CD4-positive, alpha-beta T cell treated with Interleukin-17A for 1 hour (primary cell): Measurements from ENCODE around the gene MBD1.
A peak's percentile ranks its signal among the peaks of the same experiment; 100 is the strongest.
"Not testable (repeated sequence)": the region's sequence is repeated elsewhere in the genome, so short reads cannot be mapped to it uniquely, and the experiment has no call there.

ENCODE experiments used
- DNase-seq: peaks from one replicate; pipeline ENCODE4 v3.0.0-alpha.2; 2020

MBD1 gene

DNA sequence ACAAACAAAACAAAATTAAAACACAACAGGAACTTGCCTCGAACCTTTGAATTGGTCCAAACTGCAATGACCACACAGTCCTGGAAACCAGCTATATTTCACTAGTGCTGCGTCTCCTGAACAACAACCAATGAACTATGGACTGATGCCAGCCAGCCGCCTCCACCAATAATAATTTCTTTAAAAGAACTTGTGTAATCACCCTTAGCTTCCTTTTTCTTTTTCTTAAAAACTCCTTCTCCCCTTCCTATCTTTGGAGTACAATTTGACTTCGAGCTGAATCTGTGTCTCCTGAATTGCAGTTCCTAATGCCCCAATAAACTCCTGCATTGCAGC is 7.8 kb upstream of the MBD1 start:
- DNase-seq: no peak

DNA sequence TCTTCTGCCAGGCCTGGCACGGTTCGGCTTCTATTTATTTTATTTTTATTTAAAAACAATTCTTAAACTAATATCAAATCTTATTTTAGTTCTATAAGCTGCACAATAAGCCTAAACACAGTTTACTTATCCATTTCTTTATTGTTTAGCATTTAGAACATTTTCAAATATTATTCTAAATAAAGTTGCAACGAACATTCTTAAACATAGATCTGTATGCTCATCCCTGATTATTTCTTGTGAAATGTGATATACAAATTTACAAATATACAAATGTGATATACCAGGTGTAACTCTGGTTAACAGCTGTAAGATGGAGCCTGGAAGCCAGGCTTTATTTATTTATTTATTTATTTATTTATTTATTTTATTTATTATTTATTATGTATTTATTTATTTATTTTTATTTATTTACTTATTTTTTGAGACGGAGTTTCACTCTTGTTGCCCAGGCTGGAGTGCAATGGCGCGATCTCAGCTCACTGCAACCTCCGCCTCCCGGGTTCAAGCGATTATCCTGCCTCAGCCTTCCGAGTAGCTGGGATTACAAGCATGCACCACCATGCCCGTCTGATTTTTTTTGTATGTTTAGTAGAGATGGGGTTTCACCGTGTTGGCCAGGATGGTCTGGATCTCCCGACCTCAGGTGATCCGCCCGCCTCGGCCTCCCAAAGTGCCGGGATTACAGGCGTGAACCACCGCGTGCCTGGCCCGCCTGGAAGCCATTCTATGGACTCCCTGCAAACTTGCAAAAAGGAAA is 7.2 kb upstream of the MBD1 start:
- not testable (repeated sequence) for DNase-seq

DNA sequence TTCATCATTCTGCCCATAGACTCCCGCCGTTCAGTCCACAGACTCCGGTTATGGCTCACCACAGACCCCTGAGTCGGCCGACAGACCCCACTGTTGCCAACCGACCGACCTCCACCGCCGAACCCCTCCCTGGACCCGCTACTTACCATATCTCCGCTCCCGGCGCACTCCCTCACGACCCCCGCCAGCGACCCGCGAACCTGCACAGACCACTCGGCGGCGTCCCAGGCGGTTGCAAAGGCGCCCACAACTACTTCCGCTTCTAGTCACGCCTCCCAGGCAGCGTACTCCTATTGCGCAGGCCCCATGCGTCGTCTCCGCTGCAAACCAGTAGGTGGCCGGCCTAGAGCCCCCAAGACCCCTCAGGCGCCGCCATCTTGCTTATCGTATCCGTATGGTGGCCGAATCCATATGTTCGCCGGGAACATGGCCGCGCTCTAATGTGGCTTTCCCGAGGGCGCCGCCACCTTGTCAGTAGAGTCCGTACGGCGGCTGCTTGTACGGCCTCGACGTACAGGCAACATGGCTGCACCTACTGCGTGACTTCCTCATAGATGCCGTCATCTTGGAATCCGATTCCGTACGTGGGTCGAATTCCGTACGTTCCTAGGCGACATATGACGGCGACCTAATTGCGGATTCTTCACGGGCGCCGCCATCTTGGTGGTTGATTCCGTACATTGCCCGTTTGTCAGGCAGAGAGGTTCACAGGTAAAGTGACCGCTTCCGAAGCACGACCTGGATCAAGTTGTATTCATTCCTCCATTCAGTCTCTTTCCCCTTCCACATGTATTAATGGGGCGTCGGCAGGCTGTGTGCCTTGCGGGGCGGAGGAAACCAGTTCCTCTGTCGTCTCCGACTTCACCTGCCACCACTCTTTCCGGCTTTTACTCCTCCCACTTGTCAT is 6.4 kb upstream of the MBD1 start, which contains the start of gene CXXC1:
Gene CXXC1 (minus strand): TSS at position 252 of the 907 bp plus-strand sequence. CDS start 103 bp downstream, at position 149.
- peak; percentile 99 for DNase-seq

DNA sequence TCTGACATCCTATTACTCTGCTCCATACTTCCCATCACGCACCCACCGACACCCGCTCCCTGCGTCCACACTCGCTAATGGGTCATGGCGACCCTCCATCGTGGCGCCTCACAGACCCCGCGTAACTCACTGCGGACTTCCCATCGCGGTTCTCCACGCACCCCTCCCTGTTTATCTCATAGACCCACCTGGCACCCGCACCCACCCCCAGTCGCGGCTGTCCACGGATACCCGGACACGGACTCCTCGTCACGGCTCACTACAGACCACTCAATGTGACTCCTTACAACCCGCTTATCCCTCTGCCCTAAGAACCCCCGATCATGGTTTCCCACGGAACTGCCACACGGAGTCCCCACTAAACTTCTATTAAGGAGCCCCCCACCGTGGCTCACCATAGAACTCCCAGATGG is 5.7 kb upstream of the MBD1 start:
- DNase-seq: no peak

DNA sequence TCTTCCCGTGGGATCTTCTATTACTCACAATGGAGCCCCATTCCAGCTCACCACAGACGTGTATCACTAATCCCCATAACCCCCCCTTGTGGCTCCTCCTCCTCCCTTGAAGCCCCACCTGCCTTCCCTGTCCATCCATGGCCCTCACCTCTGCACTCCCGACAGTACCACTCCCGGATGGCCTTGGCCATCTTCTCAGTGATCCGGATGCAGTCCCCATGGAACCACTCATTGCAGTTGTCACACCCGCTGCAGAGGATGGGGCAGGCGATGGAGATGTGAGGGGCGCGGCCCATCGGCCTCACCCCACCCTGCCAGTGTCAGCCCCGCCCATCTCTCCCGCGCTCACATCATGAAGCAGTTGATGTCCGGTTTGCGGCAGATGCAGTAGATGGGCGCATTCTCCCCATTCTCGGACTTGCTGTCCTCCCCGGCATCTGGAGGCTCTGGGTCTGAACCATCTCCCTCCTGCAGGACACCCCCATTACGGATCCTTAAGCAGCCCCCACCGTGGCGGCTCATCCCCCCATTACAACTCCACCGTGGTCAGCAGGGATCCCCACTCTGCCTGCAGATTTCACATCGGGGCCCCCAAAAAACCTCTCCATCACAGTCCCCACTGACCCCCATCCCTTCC is 5.2 kb upstream of the MBD1 start:
- DNase-seq: peak; percentile 29

DNA sequence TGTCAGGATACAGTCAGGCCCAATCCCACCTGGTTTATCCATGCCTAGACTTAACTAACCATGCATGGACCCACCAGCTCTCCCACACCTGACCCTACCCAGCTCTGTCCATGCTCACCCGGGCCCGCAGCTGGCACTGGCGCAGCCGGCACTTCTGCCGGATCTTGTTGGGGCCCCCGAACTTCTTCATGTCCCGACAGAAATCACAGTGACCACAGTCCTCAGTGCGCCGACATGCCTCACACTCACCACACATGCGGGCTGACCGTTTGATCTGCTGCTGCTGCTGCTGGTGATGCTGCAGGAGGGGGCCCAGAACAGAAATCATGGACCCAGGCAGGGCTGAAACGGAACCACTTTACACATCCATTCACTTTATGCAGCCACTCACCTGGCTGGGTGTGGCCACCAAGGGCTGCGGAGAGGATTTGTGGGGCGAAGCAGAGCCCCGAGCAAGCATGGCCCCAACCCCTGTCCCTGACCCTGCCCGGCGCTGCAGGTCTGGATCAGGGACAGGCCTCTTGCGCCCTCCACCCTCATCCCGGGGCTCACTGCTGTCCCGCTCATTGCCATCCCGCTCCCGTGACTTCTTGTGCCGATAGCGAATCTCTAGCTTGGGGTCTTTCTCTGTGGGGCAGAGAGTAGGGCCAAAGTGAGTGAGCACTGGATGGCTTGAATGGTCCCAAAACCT is 4.5 kb upstream of the MBD1 start:
- no peak for DNase-seq

DNA sequence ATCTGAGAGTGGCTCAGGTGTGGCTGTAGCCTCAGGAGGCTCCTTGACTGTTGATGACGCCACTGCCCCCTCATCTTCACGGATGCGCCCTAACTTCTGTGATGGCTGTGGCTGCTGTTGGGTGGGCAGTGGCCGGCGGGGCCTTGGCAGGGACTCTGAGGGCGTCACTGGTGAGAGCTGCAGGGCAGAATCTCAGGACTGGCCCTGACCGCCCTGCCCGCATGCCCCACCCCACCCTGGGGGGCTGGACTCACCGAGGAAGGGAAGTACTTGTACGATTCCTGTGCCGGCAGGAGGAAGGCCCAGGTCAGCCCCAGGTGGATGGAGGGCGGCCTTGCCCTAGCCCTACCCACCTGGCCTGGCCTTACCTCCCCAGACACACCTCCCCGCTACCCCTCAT is 3.7 kb upstream of the MBD1 start:
- DNase-seq: no peak

DNA sequence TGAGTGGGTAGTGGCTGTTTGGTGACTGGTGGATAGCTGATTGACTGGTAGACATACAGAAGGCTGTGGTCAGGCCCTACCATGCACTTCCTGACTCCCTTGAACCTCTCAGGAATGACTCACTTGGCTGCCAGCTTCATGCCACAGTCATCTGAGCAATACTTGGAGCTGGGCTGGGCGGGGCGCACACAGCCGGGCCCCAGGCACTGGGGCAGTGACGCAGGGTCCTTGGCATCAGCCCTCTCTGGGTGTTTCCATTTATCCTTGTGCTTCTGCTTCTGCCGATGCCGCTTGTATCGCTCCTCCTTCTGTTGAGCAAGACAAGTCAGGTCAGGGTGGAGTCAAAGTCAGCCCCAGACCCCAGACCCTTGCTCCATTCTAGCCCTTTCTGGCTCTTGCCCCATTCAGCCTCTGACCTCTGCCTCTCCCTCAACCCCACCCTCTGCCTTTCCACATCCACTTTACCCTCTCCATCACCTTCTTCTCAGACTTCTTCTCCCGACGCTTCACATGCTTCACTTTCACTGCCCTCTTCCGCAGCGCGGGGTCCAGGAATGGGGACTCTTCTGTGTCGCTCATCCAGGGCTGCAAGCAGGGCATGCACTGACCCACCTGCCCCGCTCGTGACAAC is 3.0 kb upstream of the MBD1 start:
- DNase-seq: no peak

DNA sequence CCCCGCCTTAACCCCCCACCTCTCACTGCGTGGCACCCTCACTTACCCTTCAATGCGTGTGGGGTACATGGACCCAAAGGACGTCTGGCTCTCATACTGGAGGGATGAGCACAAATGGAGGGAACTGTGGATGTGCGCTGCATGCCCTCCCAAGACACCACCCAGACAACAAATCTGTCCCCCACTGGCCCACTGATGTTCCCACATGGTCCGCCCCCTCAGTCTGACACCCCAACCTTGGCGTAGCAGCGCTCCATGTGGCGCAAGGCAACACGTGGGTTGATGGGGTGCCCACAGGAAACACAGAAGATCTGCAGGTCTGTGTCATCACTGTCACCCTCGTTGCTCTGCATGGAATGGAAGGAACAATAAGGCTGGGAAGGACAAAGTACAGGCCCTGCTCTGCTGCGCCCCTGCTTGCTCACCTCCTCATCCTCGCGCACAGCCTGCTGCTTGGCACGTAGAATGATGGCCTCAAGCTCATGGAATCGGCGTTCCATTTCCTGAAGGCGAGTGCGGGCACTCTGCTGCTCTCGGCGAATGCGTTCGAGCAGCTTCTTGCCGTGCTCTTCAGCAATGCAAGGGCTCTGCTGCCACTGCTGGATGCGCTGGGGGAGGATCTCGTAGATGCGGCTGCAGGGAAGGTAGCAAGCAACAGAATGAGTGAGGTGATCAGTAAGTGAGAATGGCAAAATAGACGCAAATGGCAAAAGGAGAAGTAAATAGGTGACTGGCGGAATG is 2.3 kb upstream of the MBD1 start:
- no peak for DNase-seq

DNA sequence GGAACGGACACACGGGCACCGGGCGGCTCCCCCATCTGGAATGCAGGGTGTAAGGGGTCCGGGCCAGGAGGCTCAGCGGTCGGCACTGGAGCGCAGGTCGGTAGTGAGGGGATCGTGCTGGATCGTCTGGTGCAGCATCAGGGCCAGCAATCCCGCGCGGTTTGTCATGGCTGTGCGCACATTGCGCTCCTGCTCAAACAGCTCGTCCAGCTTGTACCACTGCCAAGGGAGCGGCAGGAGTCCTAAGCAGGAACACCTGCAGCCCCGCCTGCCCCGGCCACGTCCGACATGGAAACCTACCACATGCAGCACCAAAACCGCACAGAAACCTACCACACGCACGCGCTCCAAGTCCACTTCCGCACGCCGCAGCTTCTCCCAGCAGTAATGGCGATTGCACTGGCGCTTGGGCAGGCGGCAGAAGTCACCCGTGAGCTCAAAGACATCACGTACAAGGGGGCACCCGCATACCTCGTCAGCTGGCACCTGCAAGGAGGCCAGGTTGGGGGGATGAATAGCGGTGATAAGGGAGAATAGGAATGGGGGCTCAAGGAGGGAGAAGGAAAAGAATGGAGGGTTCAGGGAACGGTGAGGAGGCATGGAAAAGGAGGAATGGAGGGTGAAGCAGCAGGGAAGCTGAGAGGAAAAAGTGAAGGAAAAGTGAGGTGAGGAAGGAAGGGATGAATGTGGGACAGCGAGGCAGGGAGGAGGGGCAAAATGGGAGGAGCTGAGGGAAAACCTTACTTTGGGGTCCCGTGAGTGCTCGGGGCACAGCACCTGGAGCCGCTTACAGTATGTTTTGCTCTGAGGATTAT is 1.4 kb upstream of the MBD1 start:
- DNase-seq: no peak

DNA sequence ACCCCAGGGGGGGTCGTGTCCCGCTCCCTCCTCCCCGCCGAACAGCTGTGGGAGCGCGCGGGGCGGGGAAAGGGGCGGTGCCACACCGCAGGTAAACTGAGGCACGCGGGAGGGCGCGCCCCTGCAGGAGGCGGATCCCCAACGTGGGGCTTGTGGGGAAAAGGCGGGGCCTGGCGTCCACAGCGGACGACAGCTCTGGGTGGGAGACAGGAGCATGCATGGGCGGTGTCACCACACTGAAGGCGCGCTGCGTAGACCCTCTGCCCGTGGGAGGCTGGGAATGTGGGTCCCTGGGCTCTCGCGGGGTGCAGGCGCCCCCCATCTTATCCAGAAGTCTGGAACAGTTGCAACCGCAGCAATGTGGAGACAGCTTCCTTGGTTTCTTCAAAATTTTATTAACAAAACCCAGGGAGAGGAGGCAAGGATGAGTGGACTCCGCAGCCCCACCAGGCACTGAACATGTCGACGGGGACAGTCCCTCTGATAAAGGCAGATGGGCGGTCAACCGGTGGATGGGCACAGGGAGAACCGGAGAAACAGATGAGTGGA is 723 bp upstream of the MBD1 start:
- DNase-seq: no peak

DNA sequence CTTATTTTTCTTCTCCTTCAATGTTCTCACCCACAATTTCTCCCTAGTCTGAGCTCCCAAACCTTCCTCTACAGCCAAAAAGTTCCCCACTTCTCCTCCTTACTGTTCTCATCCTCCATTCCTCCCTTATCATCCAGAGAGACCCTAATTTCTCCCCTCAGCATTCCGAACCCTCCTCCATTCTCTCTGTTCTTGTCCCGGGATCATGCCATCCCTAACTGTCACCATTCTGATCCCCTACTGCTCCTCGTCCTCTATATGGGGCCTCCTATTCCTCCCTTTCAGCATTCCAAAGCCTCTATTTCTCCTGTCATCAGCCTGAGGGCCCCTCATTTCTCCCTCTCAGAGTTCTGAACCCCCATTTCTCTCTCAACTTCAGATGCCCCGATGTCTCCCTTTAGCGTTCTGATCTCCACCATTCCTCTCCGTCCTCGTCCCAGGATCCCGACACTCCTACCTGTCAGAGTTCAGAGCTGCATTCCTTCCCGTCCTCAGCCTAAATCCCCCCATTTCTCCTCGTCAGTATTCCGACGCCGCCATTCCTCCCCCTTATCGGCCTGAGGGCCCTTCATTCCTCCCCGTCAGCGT is 522 bp downstream of the MBD1 start:
- DNase-seq: no peak

DNA sequence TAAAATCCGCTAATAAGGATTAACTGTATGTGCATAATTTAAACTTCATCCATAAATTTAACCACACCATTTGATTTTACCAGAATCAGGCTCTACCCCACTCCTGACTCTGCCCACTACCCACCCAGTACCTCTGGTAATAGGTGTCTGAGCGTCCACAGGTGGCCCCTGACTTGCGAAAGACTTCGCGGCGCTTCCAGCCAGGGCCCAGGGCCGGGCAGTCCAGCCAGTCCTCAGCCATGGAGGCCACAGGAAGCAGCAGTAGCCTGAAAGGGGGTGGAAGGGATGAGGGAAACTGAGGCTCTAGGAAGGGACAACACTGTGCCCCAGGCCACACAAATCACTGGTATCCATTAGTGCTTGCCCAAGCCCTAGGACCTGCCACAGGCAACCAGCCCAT is 1.6 kb downstream of the MBD1 start:
- DNase-seq: no peak

DNA sequence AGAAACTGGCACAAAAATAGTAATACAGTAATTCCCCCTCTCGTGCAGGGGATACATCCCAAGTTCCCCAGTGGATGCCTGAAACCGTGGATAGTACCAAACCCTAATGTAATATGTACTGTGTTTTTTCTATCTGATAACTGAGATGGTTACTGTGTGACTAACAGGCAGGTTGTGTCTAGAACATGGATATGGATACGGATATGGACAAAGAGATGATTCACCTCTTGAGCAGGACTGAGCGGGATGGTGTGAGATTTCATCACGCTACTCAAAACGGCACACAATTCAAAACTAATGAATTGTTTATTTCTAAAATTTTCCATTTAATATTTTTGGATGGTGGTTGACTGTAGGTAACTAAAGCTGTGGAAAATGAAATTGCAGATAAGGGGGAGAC is 3.4 kb downstream of the MBD1 start:
- DNase-seq: no peak

DNA sequence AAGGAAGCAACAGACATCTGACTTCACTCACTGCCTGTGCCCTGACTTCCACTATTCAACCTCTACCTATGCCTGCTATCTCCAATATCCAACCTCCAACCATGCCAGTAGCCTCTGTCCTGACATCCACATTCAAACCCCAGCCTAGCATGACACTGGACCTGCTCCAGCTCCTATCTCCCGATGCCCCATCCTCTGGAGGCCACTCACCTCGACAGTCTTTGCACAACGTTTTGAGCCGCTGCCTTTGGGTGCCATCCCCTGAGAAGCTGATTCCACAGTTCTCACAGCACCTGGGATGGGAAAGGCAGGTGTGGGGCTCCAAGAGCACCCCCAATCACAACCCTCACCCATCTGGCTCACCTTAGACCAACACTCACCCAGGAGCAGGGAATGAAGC is 4.9 kb downstream of the MBD1 start:
- DNase-seq: no peak

DNA sequence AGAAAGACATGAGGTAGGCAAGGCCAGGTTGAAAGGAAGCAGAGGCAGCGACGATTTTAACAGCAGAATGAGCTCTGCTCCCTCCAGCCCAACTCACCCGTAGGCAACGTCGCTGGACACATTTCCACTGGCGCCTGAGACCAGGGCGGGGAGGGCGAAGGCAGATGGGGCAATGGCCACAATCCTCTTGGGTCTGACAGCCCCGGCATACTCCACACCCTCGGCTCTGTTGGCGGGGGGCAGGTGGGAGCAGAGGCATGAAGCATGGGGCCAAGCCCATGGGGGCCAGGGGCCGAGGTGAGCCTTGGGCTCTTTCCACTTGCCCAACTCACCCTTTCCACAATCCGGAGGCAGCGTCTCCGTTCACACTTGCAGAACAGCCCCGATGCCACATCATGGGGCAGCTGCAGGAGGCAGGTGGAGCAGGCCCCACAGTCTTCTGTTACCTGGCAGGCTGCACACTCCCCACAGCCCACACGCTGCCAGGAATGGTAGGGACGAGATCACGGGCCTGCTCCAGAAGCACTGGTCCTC is 5.8 kb downstream of the MBD1 start:
- no peak for DNase-seq

DNA sequence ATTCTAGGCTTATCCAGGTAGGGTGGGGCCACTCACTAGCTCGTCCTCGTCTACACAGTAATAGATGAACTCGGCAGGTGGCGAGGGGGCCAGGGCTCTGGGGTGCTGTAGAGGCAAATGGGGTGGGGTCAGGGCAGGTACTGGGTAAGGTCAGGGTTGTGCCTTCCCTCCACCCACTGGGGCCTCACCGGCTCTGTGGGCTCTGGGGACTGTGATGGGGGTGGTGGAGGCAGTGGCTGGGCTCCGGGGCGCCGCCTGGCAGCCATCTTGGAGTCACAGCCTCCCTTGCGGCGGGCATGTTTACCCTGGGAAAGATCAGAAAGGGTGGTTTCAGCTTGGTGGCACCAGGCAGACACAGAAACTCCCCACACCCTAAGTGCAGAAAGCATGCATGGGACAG is 6.4 kb downstream of the MBD1 start:
- no peak for DNase-seq

DNA sequence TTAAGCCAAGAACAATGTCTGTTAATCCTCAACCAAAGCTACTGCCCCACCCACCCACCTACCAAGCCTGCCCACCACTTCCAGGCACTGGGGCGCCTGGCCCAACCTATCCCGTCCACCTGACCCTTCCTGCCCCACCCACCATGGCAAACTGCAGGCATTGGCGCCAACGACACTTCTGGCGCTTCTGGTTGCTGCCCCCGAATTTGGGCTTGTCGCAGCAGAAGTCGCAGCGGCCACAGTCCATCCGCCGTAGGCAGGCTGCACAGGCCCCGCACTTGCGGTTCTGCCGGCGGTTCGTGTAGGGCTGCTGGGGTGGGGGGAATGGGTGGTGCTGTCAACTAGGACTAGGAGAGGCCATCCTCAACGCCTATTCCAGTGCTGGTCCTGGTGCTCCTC is 7.3 kb downstream of the MBD1 start:
- DNase-seq: no peak

DNA sequence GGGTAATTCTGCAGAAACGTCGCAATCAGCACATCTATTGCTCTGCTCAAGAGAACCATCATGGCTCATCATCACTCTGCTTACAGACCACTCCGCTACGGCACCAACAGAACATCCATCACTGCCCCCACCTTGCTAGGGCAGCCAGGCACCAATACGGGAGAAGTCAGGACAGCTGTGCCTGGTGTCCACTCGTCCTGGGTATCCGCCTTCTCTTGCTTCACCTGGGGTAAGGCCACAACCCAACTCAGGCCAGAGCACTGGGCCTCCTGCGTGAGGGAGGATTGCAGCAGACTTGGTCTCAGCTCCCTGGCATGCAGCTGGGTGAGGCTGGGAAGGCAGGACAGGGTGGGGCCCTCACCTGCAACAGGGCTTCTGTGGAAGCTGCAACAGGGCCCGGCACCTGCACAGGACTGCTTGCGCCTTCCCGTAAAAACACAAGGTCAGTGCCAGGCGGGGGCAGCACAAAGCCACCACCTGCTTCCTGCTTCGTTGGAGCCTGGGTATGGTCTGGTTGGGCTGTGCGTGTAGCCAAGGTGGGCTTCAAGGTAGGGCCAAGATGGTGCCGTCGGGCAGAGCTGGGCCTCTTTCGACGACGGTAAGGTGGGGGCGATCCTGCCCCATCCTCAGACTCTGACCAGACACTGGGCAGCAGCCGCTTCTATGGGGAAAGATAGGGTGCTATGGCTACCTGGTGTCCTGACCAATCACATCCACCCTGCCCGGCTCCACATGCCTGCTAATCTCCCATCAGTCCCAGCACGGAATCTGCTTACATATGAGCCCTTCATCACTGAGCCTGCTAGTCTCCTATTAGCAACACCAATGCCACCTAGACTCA is 7.9 kb downstream of the MBD1 start:
- no peak for DNase-seq
